Tibial artery (tissue), 4 donors: ENCODE measurements around the gene CFAP300.

Experiments
- DNase-seq, 2 donors: peaks; one replicate each; pipeline ENCODE4 v3.0.0-alpha.2; 2019
- H3K27ac ChIP-seq, 2 donors: fragments of 200-600 bp; sonication (generic) in 1 of 2; 1 replicate in 1 of 2; 2 replicates in 1 of 2; pipeline ENCODE4 v1.5.1; 2018 to 2019; ENCODE audit warnings: mild to moderate bottlenecking in 1 of 2
- H3K27me3 ChIP-seq, 2 donors: fragments of 200-600 bp; sonication (generic) in 1 of 2; one replicate each; pipeline versions ENCODE4 v1.5.1 to v1.6.0; 2016 to 2019
- H3K36me3 ChIP-seq, 3 donors: fragments of 200-600 bp; sonication (generic) in 2 of 3; one replicate each; pipeline ENCODE4 v1.5.1; 2016 to 2019; ENCODE audit warnings: mild to moderate bottlenecking in 2 of 3
- H3K4me1 ChIP-seq, 4 donors: fragments of 200-600 bp; sonication (generic) in 2 of 4; 1 replicate in 3 of 4; 2 replicates in 1 of 4; pipeline ENCODE4 v1.5.1; 2016 to 2019
- H3K4me3 ChIP-seq, 2 donors: fragments of 200-600 bp; sonication (generic) in 1 of 2; 1 replicate in 1 of 2; 2 replicates in 1 of 2; pipeline ENCODE4 v1.5.1; 2018 to 2019; ENCODE audit warnings: mild to moderate bottlenecking in 2 of 2
- H3K9me3 ChIP-seq, 3 donors: fragments of 200-600 bp; sonication (generic) in 1 of 3; one replicate each; pipeline ENCODE4 v1.5.1; 2016 to 2019
- CTCF ChIP-seq, 2 experiments: fragments of 200-600 bp in 1 of 2; fragments of 450-650 bp in 1 of 2; IDR thresholded peaks; one replicate each; pipeline ENCODE4 v1.5.1; 2017 to 2019; ENCODE audit warnings: antibody characterized with exemption in 2 of 2, mild to moderate bottlenecking in 1 of 2, moderate library complexity in 1 of 2
- intact Hi-C: fragments of 100-400 bp; cut with DNase I; formaldehyde crosslinking; loops from one replicate; pipeline ENCODE4 v1.15.0; 2023; ENCODE audit warnings: low total_unique reads

CFAP300 gene

GRCh38 chr11:102007567-102008437, 39.4 kb upstream of the CFAP300 start:
- no peak overlapping the region for H3K4me3 ChIP-seq
- peak; percentile 43 to 60 for TF ChIP-seq CTCF (IDR thresholded peaks at IDR 0.05)
- no peaks in the 10 kb centered on the region for H3K36me3 ChIP-seq
- no peaks in the 10 kb centered on the region for H3K27me3 ChIP-seq
- intact Hi-C loops: loop anchor here (5.0 kb wide), 1 partner anchor 146 kb away; no protein-coding TSS in a partner anchor
- DNase-seq: no peak
- no peaks in the 10 kb centered on the region for H3K9me3 ChIP-seq
- H3K4me1 ChIP-seq: peaks cover 0 to 21% (median 7%) of the 10 kb centered on the region in 4 donors
- peak overlapping the region in 1 of 2 donors; percentile 29 for H3K27ac ChIP-seq

GRCh38 chr11:102010776-102011494, 36.3 kb upstream of the CFAP300 start:
- no peaks in the 10 kb centered on the region for H3K36me3 ChIP-seq
- peaks cover 0 to 21% (median 7%) of the 10 kb centered on the region in 4 donors for H3K4me1 ChIP-seq
- peak overlapping the region; percentile 38 to 57 for H3K27ac ChIP-seq
- DNase-seq: peak; percentile 67 to 76
- no peak for TF ChIP-seq CTCF (IDR thresholded peaks at IDR 0.05)
- H3K27me3 ChIP-seq: no peaks in the 10 kb centered on the region
- no peak overlapping the region for H3K4me3 ChIP-seq
- H3K9me3 ChIP-seq: no peaks in the 10 kb centered on the region
- intact Hi-C loops: no loop called here

- no peak overlapping the region for H3K4me3 ChIP-seq
- no peaks in the 10 kb centered on the region for H3K9me3 ChIP-seq
- peaks cover 0 to 18% (median 9%) of the 10 kb centered on the region in 4 donors for H3K4me1 ChIP-seq
- no peaks in the 10 kb centered on the region for H3K36me3 ChIP-seq
- H3K27ac ChIP-seq: no peak overlapping the region
- intact Hi-C loops: no loop called here
- H3K27me3 ChIP-seq: no peaks in the 10 kb centered on the region
- no peak for TF ChIP-seq CTCF (IDR thresholded peaks at IDR 0.05)
- no peak for DNase-seq
These were observed 34.3 kb upstream of the CFAP300 start for GRCh38 chr11:102012946-102013345.

- Histone ChIP-seq H3K27me3 (no peaks in the 10 kb centered on the region), H3K36me3 (no peaks in the 10 kb centered on the region), H3K4me1 (peaks cover 0 to 18% (median 9%) of the 10 kb centered on the region in 4 donors), H3K4me3 (no peak overlapping the region), H3K9me3 (no peaks in the 10 kb centered on the region), H3K27ac (no peak overlapping the region)
- intact Hi-C loops: no loop called here
- no peak for DNase-seq
- no peak for TF ChIP-seq CTCF (IDR thresholded peaks at IDR 0.05)
These were observed 32.5 kb upstream of the CFAP300 start for GRCh38 chr11:102014756-102015155.

- DNase-seq: no peak
- Histone ChIP-seq H3K4me3 (no peak overlapping the region), H3K27me3 (no peaks in the 10 kb centered on the region), H3K4me1 (peaks cover 0 to 3% (median 1%) of the 10 kb centered on the region in 4 donors), H3K36me3 (no peaks in the 10 kb centered on the region), H3K9me3 (no peaks in the 10 kb centered on the region), H3K27ac (no peak overlapping the region)
- intact Hi-C loops: no loop called here
- TF ChIP-seq CTCF (IDR thresholded peaks at IDR 0.05): no peak
These were observed 30.2 kb upstream of the CFAP300 start for GRCh38 chr11:102017026-102017425.
